ENCODE results near the gene CARMIL1.

Gene CARMIL1

DNA sequence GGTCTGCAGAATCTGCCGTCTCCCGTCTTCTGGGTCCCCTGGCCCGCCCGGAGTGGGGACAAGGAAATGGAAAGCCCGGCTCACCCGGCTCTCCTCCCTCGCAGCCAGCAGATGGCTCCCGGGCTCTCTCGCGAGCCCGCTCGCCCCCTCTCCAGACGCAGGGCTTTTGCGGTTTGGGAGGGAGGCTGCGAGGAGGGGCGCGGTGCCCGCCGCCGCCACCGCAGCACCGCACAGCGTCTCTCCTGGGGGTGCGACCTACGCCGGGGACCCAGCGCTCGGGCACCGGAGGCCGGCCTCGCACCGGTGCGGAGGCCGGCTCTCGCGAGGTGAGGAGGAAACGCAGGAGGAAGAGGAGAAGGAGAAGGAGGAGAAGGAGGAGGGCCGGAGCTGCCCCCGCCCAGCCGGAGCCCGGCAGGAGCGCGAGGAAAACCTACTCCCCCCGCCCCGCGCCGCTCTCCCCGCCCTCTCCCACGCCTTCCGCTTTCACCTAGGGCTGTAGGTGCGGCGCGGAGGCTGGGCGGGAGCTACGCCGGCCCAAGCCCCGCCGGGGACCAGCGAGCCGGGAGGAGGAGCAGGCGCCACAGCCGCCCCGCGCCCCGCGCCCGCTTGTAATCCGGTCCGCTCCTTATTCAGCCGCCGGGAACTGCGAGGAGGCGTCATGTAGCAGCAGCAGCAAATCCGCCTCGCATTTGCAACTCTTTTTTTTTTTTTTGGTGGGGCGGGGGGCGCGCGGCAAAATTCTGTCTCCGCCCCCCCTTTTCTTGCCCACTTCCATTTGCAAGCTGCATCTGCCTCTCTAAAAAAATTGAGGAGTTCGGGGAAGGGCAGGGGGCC lies at the start of gene CARMIL1:
TSS of gene CARMIL1 (plus strand) at position 461 of the 834 bp plus-strand sequence. CDS start 422 bp downstream, outside the sequence.
- peak; percentile 93 for DNase-seq

DNA sequence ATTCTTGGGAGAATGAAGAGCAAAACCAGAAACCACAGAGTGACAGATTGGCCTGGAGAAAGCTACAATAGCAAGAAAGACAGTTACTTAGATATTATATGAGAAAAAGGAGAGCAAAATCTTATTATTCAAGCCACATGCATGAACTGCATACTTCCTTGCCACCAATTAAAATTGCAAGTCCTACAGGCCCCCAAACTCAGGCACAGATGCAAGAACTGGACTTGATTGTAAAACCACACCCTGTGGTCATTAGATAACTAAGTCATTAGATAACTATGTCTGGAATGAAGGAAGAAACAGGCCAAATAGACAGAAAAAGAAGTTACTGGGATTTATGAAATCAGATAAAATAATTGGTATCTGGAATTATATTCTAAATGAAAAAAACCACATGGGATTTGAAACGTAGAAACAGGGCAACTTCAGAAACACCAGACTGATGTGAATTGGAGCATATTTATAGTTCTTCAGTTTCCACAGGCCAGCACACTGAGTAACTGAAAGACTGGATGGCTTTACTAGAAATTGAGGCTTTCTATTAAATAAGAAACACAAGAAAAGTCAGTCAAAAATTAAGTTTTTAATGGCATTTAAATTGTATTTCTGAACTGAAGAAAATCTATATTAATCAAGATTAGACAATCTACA lies 49.4 kb upstream of the CARMIL1 start:
- no peak for DNase-seq

- DNase-seq = no peak
Observed at GRCh38 chr6:25232479-25232878, 46.7 kb upstream of the CARMIL1 start.

- no peak for DNase-seq
Observed at GRCh38 chr6:25233226-25233625, 45.9 kb upstream of the CARMIL1 start.

- no peak for DNase-seq
Observed at GRCh38 chr6:25237579-25237978, 41.6 kb upstream of the CARMIL1 start.

GRCh38 chr6:25239059-25239458 lies 40.1 kb upstream of the CARMIL1 start:
- DNase-seq = no peak

DNA sequence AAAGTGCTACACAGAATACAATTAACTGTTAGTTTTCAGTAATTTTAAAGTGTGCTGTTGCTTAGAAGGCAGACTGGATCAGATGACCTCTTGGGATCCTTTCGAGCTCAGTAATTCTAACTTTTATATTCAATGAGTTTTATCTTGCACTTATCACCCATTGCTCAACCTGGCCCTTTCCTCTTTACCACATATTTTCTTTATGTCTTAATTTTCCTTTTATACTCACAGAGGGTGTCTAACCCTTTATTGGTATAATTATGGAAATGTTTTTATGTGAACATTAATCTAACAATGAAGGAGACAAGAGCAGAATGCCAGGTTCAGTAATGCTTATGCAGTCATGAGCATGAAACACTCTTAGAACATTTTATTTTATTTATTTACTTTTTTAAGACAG lies 39.7 kb upstream of the CARMIL1 start:
- no peak for DNase-seq

DNA sequence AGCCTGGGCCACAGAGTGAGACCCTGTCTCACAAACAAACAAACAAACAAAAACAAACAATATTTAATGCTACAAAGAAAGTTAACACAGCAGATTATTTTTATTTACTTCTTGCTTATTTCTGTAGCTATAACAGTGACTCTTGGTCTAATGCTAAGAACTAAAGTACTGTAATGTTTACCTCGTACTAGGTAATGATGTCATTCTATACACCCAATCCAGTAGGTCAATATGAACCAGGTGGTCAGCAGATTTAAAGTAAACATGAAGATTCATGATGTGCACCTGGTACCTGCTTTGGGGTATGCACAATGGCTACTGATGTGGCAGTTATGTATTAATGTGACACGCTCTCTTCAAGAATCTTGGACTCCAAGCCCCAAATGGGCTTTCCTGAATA lies 36.6 kb upstream of the CARMIL1 start:
- no peak for DNase-seq

GRCh38 chr6:25244865-25245264 lies 34.3 kb upstream of the CARMIL1 start:
- no peak for DNase-seq

DNA sequence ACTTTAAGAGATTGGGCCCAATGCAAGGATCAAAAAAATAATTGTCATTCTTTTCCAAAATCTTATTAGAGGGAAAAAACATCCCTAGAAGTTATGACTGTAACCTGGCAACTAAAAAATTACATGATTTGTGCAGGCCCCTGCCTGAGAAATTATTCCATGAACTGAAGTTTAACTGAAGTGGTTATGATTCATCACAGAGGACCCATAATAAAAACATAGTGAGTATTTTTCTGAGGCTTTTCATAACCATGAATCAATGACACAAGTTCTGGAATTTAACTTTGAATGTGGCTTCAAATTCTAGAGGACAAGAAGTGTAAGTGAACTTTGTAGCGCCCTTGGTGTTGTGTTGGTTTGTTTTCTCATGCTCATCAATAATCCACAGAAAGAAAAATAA lies 31.1 kb upstream of the CARMIL1 start:
- DNase-seq = no peak

DNA sequence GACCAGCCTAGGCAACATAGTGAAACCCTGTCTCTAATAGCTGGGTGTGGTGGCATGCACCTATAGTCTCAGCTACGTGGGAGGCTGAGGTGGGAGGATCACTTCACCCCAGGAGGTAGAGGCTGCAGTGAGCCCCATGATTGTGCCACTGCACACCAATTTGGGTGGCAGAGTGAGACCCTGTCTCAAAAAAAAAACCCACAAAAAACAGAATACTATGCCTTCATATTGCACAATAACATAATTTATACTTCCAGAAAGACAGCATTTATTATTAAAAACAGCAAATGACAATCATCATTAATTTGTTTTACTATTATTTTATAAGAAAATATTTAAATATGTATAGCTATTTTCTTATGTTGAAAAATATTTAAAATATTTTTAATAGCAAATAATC lies 30.0 kb upstream of the CARMIL1 start:
- DNase-seq = no peak

DNA sequence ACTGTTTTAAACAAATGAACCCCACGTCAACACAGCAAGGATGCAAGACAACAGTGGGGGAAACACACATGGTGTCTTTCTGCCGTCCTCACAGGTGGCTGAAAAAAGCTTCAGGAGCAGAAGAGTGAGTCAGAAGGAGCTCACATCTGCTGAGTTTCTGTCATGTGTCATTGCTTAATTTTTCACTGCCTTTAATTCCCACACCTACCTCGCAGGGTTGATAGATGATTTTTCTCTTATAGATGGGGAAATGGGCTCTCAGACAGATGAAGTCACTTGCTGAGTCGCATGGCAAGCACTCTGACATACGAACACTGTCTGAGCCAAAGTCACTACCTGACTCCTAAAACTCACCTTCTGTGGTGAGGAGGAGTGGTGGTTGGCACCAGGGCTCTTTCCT lies 28.3 kb upstream of the CARMIL1 start:
- DNase-seq = no peak

DNA sequence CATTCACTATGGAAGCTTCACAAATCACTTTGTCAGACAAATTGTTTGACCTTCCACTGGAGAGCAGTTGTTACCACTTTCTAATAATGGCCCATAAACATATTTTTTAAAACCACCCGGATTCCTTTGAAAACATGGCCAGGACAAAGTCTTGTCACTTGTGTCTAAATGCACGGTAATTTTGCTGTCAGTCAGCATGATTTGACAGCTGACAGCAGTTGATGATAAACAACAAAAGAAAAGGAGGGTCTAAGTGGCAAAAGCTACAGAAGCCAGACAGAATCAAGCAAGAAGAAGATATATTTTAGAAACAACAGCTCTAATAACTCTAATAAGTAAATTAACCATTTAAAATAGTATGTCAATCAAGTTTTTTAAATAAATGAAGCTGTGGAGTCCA lies 27.7 kb upstream of the CARMIL1 start:
- no peak for DNase-seq

GRCh38 chr6:25253351-25253750 lies 25.8 kb upstream of the CARMIL1 start:
- no peak for DNase-seq

GRCh38 chr6:25254671-25255070 lies 24.5 kb upstream of the CARMIL1 start:
- DNase-seq = no peak

DNA sequence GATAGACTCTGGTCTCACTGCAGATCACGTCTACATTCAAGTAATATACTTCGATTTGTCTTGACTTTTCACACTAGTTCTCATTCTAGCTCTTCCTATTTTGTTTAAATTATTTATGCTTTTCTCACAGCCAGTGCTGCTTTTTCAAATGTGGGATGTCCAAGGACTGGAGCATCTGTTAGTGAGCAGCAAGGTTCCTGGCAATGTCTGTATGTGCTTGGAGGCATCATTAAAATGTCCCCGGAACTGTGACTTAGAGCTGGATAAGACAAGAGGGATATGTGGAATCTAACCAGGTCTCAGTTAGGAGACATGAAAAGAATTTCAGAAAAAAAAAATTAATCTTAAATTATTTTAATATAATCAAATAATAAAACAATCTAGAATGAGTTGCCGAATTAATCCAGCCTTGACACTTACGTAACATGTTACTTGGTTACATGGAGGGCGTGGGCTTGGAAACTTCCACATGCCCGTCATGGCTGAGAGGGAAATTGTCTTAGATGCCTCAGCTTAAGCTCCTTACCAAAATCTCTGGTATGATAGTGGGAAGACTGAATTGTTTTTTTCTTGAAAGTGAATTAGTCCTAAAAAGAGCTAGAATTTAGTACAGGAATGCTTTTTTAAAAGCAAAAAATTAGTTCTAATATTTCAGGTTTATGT lies 21.4 kb upstream of the CARMIL1 start:
- DNase-seq = no peak

- no peak for DNase-seq
Observed at GRCh38 chr6:25259756-25260155, 19.4 kb upstream of the CARMIL1 start.

GRCh38 chr6:25263657-25264056 lies 15.5 kb upstream of the CARMIL1 start:
- DNase-seq = no peak

- DNase-seq = no peak
Observed at GRCh38 chr6:25266456-25267100, 12.6 kb upstream of the CARMIL1 start.

DNA sequence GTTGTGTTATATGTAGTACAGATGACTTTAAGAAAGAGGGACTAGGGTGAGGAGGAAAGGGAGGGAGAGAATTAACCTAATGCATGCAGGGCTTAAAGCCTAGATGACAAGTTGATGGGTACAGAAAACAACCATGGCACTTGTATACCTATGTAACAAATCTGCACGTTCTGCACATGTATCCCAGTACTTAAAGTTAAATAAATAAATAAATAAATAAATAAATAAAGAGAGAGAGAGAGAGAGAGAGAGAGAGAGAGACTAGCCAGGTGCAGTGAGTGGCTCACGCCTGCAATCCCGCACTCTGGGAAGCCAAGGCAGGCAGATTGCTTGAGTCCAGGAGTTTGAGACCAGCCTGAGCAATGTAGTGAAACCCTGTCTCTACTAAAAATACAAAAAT lies 11.5 kb upstream of the CARMIL1 start:
- DNase-seq = no peak

DNA sequence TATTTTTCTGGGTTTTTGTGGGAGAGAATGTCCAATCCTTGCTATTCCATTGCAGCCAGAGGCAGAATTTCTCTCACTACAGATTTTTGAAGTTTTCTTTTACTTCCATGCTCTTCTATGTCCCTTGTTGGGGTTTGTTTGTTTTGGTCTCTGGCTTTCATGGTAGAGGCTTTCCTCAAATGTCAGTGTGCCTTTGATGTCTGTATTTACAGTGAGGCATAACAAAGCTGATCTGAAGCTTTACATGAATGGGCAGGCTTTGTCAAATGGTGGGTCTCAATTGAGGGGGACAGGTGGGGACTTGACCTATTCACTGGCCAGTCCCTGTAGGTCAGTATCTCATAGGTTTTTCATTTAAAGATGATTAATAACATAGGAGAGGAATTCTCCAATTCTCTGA lies 8.6 kb upstream of the CARMIL1 start:
- DNase-seq = no peak

GRCh38 chr6:25275436-25275835 lies 3.7 kb upstream of the CARMIL1 start:
- no peak for DNase-seq

DNA sequence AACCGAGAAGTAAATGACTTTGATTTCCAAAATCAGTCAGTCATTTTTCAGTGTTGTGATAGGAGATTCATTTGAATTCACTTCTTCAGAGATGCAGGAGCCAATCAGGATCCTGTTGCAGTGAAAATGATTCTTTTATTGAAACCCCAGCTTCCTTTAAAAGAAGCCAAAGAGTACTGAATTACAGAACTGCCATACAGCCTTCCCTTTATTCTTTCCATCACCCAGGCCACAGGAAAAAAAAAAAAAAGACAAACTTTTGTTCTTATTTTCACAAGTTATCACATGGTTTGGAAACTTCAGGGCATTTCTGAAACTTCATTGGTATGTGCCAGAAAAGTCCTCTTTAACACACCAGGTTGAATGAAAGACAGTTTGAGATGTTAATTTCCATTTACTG lies 1.8 kb upstream of the CARMIL1 start:
- no peak for DNase-seq
